WTC11 (cell line): ENCODE results near the gene MLXIPL. TPM values are rescaled to one million over a fixed set of nuclear protein-coding genes. Genes with fewer than 3 reads are reported as not detected.

Experiments
- ATAC-seq: fragments of 200-7000 bp; cut with Tn5 transposase; 2 replicates; pipeline ENCODE4 v1.10.0; 2021; ENCODE audit warnings: mild to moderate bottlenecking, moderate library complexity
- CTCF ChIA-PET: fragments of 300-600 bp; sonication (Branson Sonifier 250); formaldehyde crosslinking; loops from one replicate; lab custom pipeline; 2021; ENCODE audit warnings: antibody characterized with exemption; lab: Charles Lee
- POLR2A ChIA-PET: fragments of 350-600 bp; sonication (Branson Sonifier 250); formaldehyde crosslinking; loops from one replicate; lab custom pipeline; 2021; ENCODE audit warnings: antibody characterized with exemption; lab: Charles Lee
- DNase-seq: peaks from one replicate; pipeline ENCODE4 v3.0.0; 2021; ENCODE audit warnings: low spot score
- H3K27ac Mint-ChIP-seq: 2 replicates; pipeline ENCODE4 v1.8.0; 2021; ENCODE audit warnings: mixed read lengths
- H3K27me3 Mint-ChIP-seq: 2 replicates; pipeline ENCODE4 v1.8.0; 2021; ENCODE audit warnings: low read depth, mild to moderate bottlenecking, moderate library complexity, mixed read lengths
- H3K36me3 Mint-ChIP-seq: 2 replicates; pipeline ENCODE4 v1.8.0; 2021; ENCODE audit warnings: mixed read lengths
- H3K4me1 Mint-ChIP-seq: 2 replicates; pipeline ENCODE4 v1.8.0; 2022; ENCODE audit warnings: mixed read lengths
- H3K4me3 Mint-ChIP-seq: 2 replicates; pipeline ENCODE4 v1.8.0; 2021; ENCODE audit warnings: mild to moderate bottlenecking, moderate library complexity, mixed read lengths
- H3K9me3 Mint-ChIP-seq: 2 replicates; pipeline ENCODE4 v1.8.0; 2021; ENCODE audit warnings: mixed read lengths
- AR ChIP-seq: fragments of 250-450 bp; sonication (Bioruptor Pico); IDR thresholded peaks from 2 replicates; pipeline ENCODE4 v1.9.0; 2021; ENCODE audit warnings: mild to moderate bottlenecking
- ATF3 ChIP-seq: sonication (generic); formaldehyde crosslinking; conservative IDR thresholded peaks from 2 replicates; pipeline ENCODE4 v1.8.1; 2022; ENCODE audit warnings: mild to moderate bottlenecking, missing genetic modification reagents
- CBFB ChIP-seq: sonication (generic); formaldehyde crosslinking; IDR thresholded peaks from 2 replicates; pipeline ENCODE4 v1.8.1; 2022; ENCODE audit warnings: mild to moderate bottlenecking, low read depth, missing genetic modification reagents
- CTCF ChIP-seq: fragments of 200-600 bp; IDR thresholded peaks from 2 replicates; pipeline ENCODE4 v1.8.0; 2022; ENCODE audit warnings: antibody characterized with exemption
- E2F4 ChIP-seq: sonication (generic); formaldehyde crosslinking; IDR thresholded peaks from 2 replicates; pipeline ENCODE4 v1.8.1; 2022; ENCODE audit warnings: low read depth, mild to moderate bottlenecking, moderate library complexity, missing genetic modification reagents, borderline replicate concordance
- ESRRA ChIP-seq: sonication (generic); formaldehyde crosslinking; IDR thresholded peaks from 2 replicates; pipeline ENCODE4 v1.8.1; 2022; ENCODE audit warnings: mild to moderate bottlenecking, missing genetic modification reagents, borderline replicate concordance
- FOXJ3 ChIP-seq: sonication (generic); formaldehyde crosslinking; IDR thresholded peaks from 2 replicates; pipeline ENCODE4 v1.9.0; 2021; ENCODE audit warnings: missing genetic modification reagents, mild to moderate bottlenecking, borderline replicate concordance
- FOXK1 ChIP-seq: sonication (generic); formaldehyde crosslinking; IDR thresholded peaks from 2 replicates; pipeline ENCODE4 v1.8.0; 2022; ENCODE audit warnings: mild to moderate bottlenecking, moderate library complexity, missing genetic modification reagents
- KAT7 ChIP-seq: sonication (generic); formaldehyde crosslinking; IDR thresholded peaks from 2 replicates; pipeline ENCODE4 v1.8.1; 2023; ENCODE audit warnings: missing genetic modification reagents, mild to moderate bottlenecking, borderline replicate concordance
- NFE2L1 ChIP-seq: sonication (generic); formaldehyde crosslinking; IDR thresholded peaks from 2 replicates; pipeline ENCODE4 v1.8.1; 2023; ENCODE audit warnings: missing genetic modification reagents
- NR3C1 ChIP-seq: sonication (generic); formaldehyde crosslinking; conservative IDR thresholded peaks from 2 replicates; pipeline ENCODE4 v1.8.1; 2023; ENCODE audit warnings: low read depth, mild to moderate bottlenecking, missing genetic modification reagents
- RORB ChIP-seq: fragments of 250-450 bp; sonication (Bioruptor Pico); IDR thresholded peaks from 2 replicates; pipeline ENCODE4 v1.9.0; 2021; ENCODE audit warnings: mild to moderate bottlenecking
- SP1 ChIP-seq: sonication (generic); formaldehyde crosslinking; conservative IDR thresholded peaks from 2 replicates; pipeline ENCODE4 v1.8.1; 2022; ENCODE audit warnings: missing genetic modification reagents
- ZMAT4 ChIP-seq: fragments of 250-450 bp; sonication (Bioruptor Pico); IDR thresholded peaks from 2 replicates; pipeline ENCODE4 v1.9.0; 2021; ENCODE audit warnings: mild to moderate bottlenecking
- ZNF121 ChIP-seq: sonication (generic); formaldehyde crosslinking; IDR thresholded peaks from 2 replicates; pipeline ENCODE4 v1.8.0; 2023; ENCODE audit warnings: missing genetic modification reagents
- ZNF138 ChIP-seq: sonication (generic); formaldehyde crosslinking; conservative IDR thresholded peaks from 2 replicates; pipeline ENCODE4 v1.8.1; 2022; ENCODE audit warnings: mild to moderate bottlenecking, moderate library complexity, missing genetic modification reagents
- ZNF263 ChIP-seq: sonication (generic); formaldehyde crosslinking; IDR thresholded peaks from 2 replicates; pipeline ENCODE4 v1.8.1; 2022; ENCODE audit warnings: low read depth, mild to moderate bottlenecking, moderate library complexity, missing genetic modification reagents
- ZNF532 ChIP-seq: fragments of 250-450 bp; sonication (Bioruptor Pico); IDR thresholded peaks from 2 replicates; pipeline ENCODE4 v1.9.0; 2021; ENCODE audit warnings: mild to moderate bottlenecking, borderline replicate concordance
- total RNA-seq: library from RNA; stranded (reverse); gene quantifications from 3 replicates; pipeline ENCODE4 v1.2.3, GENCODE V29; 2021
- TF ChIP-seq, protein P1 (sequence below): sonication (generic); formaldehyde crosslinking; IDR thresholded peaks from 2 replicates; pipeline ENCODE4 v1.8.1; 2022; ENCODE audit warnings: mild to moderate bottlenecking, moderate library complexity, missing genetic modification reagents
- TF ChIP-seq, protein P2 (sequence below): sonication (generic); formaldehyde crosslinking; IDR thresholded peaks from 2 replicates; pipeline ENCODE4 v1.8.0; 2023; ENCODE audit warnings: missing genetic modification reagents

Gene MLXIPL
- total RNA-seq, 1 experiment from 2014 or later = 20.4 TPM

DNA sequence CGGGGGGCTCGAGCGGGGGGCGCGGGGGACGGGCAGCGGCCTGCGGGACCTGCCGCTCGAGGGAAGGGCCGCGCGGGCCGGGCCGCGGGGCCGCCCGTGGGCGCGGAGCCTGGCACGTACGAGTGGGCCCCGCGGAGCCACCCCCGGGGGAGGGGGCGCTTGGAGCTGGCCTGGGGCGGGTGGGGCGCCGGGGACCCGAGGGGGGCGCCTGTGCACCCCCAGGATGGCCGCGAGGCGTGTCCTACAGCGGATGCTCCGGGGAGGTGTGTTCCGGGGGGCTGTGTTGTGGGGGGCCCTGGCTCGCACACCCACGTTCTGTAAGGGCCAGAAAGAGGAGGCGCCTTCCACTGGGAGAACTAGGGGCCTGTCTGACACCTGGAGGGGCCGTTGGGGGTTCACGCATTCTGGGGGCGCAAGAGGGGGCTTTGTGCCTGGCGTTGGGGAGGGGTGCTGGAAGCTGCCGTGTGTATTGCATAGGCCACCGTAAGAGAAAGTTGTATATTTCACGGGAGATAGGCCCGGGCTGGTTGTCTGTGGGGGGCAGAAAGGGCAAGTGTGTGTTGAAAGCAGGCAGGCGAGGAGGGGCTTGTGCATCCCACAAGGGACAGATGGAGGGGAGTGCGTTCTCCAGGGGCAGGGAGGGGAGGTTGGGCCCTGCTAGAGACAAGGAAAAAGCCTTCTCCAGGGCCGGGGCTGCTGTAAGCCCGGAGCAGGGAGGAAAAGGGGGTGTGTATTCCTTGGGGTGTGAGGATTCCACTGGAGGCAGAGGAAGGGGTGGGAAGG, 44.0 kb upstream of the MLXIPL start (continued):
- TF ChIP-seq ZMAT4 = no peak

GRCh38 chr7:73667344-73668102, 43.2 kb upstream of the MLXIPL start, which contains the start of gene VPS37D:
TSS of gene VPS37D (plus strand) at chr7:73667831. CDS start at chr7:73667959, 128 bp downstream.
- Mint-ChIP-seq H3K4me3 (peak within 1 kb of the TSS; percentile 75), H3K9me3 (peaks cover 6% of the 10 kb centered on the region), H3K4me1 (peaks cover 40% of the 10 kb centered on the region), H3K27me3 (peaks cover 30% of the 10 kb centered on the region), H3K27ac (no peak within 1 kb of the TSS; the same call in 1 of the 2 replicates), H3K36me3 (no peaks in the 10 kb centered on the region)
- peak; percentile 87 for ATAC-seq
- ChIA-PET CTCF (interaction anchor here (0.6 to 6.1 kb wide), 18 partner anchors 9 to 89 kb away, joined by 3 to 93 read pairs (median 6); partner anchors contain the start of genes MLXIPL and TBL2), POLR2A (interaction anchor here (0.5 kb wide), 1 partner anchor 72 kb away, joined by 3 read pairs; no protein-coding TSS in a partner anchor)
- peak; percentile 96 for DNase-seq
- TF ChIP-seq CTCF (peak; percentile 86), FOXK1 (CRISPR knock-in tag) (0 out of 2 replicates have a peak, but pooled peaks have one; percentile 26), ESRRA (CRISPR knock-in tag) (no peak), FOXJ3 (no peak), CBFB (CRISPR knock-in tag) (no peak), NFE2L1 (CRISPR knock-in tag) (no peak), ZNF532 (CRISPR knock-in tag) (no peak), KAT7 (CRISPR knock-in tag) (no peak), RORB (CRISPR knock-in tag) (no peak), E2F4 (CRISPR knock-in tag) (no peak), ZNF138 (CRISPR knock-in tag) (no peak), ZNF121 (CRISPR knock-in tag) (peak; percentile 90), ZNF263 (CRISPR knock-in tag) (no peak), SP1 (CRISPR knock-in tag) (peak; percentile 82), NR3C1 (no peak), ATF3 (CRISPR knock-in tag) (no peak), AR (CRISPR knock-in tag) (no peak)
- TF ChIP-seq, protein P1, sequence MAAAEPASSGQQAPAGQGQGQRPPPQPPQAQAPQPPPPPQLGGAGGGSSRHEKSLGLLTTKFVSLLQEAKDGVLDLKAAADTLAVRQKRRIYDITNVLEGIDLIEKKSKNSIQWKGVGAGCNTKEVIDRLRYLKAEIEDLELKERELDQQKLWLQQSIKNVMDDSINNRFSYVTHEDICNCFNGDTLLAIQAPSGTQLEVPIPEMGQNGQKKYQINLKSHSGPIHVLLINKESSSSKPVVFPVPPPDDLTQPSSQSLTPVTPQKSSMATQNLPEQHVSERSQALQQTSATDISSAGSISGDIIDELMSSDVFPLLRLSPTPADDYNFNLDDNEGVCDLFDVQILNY = no peak
- TF ChIP-seq, protein P2, sequence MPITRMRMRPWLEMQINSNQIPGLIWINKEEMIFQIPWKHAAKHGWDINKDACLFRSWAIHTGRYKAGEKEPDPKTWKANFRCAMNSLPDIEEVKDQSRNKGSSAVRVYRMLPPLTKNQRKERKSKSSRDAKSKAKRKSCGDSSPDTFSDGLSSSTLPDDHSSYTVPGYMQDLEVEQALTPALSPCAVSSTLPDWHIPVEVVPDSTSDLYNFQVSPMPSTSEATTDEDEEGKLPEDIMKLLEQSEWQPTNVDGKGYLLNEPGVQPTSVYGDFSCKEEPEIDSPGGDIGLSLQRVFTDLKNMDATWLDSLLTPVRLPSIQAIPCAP (CRISPR knock-in tag) = no peak
